Ishikawa (cell line): ENCODE data around the gene SCNN1A.

Experiments
- EP300 ChIP-seq: IDR thresholded peaks from 2 replicates; pipeline ENCODE4 v1.6.1; 2012; ENCODE audit warnings: borderline replicate concordance
- RAD21 ChIP-seq: IDR thresholded peaks from 2 replicates; pipeline ENCODE4 v1.6.1; 2012; ENCODE audit warnings: low read depth
- REST ChIP-seq: IDR thresholded peaks from 2 replicates; pipeline ENCODE4 v1.6.1; 2012; ENCODE audit warnings: low read depth, mild to moderate bottlenecking
- TF ChIP-seq, protein P1 (sequence below): IDR thresholded peaks from 2 replicates; pipeline ENCODE4 v1.6.1; 2012

DNA sequence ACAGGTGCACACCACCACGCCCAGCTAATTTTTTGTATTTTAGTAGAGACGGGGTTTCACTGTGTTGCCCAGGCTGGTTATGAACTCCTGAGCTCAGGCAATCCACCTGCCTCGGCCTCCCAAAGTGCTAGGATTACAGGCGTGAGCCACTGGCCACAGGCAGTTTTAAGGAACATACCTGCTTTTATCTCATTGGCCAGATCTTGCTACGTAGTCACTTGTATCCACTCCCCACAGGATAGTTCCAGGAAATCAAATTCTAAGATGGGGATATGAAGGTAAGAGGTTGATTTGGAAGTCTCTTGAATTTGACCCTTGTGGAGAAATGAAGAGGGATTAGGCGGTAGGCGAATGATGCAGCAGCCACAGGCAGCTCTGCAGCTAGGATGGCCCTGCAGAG, 73.6 kb downstream of the SCNN1A start:
- TF ChIP-seq REST = no peak
- no peak for TF ChIP-seq EP300
- TF ChIP-seq RAD21 = no peak
- TF ChIP-seq, protein P1, sequence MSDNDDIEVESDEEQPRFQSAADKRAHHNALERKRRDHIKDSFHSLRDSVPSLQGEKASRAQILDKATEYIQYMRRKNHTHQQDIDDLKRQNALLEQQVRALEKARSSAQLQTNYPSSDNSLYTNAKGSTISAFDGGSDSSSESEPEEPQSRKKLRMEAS = no peak
